Effector memory CD8-positive, alpha-beta T cell (primary cell): ENCODE results near the gene BBS9.

Source experiments
- ATAC-seq: fragments of 150-1000 bp; cut with Tn5 transposase; replicated peaks from 2 replicates; pipeline ENCODE4 v1.10.0; 2021; ENCODE audit warnings: mild to moderate bottlenecking, moderate library complexity
- DNase-seq, 3 experiments: peaks; one replicate each; pipeline ENCODE4 v3.0.0; 2021
- H3K27ac Mint-ChIP-seq, 2 donors: one replicate each; pipeline ENCODE4 v1.8.0; 2022; ENCODE audit warnings: mild to moderate bottlenecking in 2 of 2, mixed read lengths in 2 of 2, moderate library complexity in 2 of 2
- H3K27me3 Mint-ChIP-seq, 2 donors: one replicate each; pipeline ENCODE4 v1.8.0; 2022; ENCODE audit warnings: mixed read lengths in 2 of 2
- H3K36me3 Mint-ChIP-seq: one replicate; pipeline ENCODE4 v1.8.0; 2022; ENCODE audit warnings: mild to moderate bottlenecking, moderate library complexity, mixed read lengths; ENCODE audit not compliant: insufficient read depth
- H3K4me1 Mint-ChIP-seq, 2 donors: one replicate each; pipeline ENCODE4 v1.8.0; 2022; ENCODE audit warnings: low read depth in 2 of 2, mixed read lengths in 2 of 2
- H3K4me3 Mint-ChIP-seq, 2 donors: one replicate each; pipeline ENCODE4 v1.8.0; 2022; ENCODE audit warnings: mild to moderate bottlenecking in 2 of 2, mixed read lengths in 2 of 2, moderate library complexity in 2 of 2
- H3K9me3 Mint-ChIP-seq, 2 donors: one replicate each; pipeline ENCODE4 v1.8.0; 2022; ENCODE audit warnings: mixed read lengths in 2 of 2

The BBS9 gene

GRCh38 chr7:33107136-33108066 lies 22.0 kb upstream of the BBS9 start:
- peak; percentile 32 for ATAC-seq
- DNase-seq: peak; percentile 51 to 60 (median 54)
- Mint-ChIP-seq H3K4me1 (peaks cover 20 to 37% of the 10 kb centered on the region in 2 donors), H3K27me3 (peaks cover 6 to 18% of the 10 kb centered on the region in 2 donors), H3K9me3 (no peaks in the 10 kb centered on the region), H3K36me3 (peaks cover 12% of the 10 kb centered on the region), H3K4me3 (peak overlapping the region; percentile 81 to 86), H3K27ac (peak overlapping the region in 1 of 2 donors; percentile 82)

GRCh38 chr7:33108554-33109004 lies 20.8 kb upstream of the BBS9 start:
- peak; percentile 9 for ATAC-seq
- H3K27ac Mint-ChIP-seq: peak overlapping the region; percentile 68 to 82
- no peaks in the 10 kb centered on the region for H3K9me3 Mint-ChIP-seq
- H3K4me3 Mint-ChIP-seq: peak overlapping the region; percentile 81 to 86
- peaks cover 20 to 34% of the 10 kb centered on the region in 2 donors for H3K4me1 Mint-ChIP-seq
- peaks cover 13 to 27% of the 10 kb centered on the region in 2 donors for H3K27me3 Mint-ChIP-seq
- peaks cover under 1% of the 10 kb centered on the region for H3K36me3 Mint-ChIP-seq
- DNase-seq: peak in 2 of 3 experiments; percentile 4 to 7

- H3K36me3 Mint-ChIP-seq: no peaks in the 10 kb centered on the region
- DNase-seq (peak; percentile 66 to 76 (median 73)), ATAC-seq (peak; percentile 87)
- H3K4me3 Mint-ChIP-seq: peak within 1 kb of the TSS; percentile 81 to 86
- peaks cover 20 to 28% of the 10 kb centered on the region in 2 donors for H3K4me1 Mint-ChIP-seq
- no peaks in the 10 kb centered on the region for H3K9me3 Mint-ChIP-seq
- H3K27me3 Mint-ChIP-seq: peaks cover 18 to 33% of the 10 kb centered on the region in 2 donors
- peak within 1 kb of the TSS; percentile 68 to 82 for H3K27ac Mint-ChIP-seq
Observed at GRCh38 chr7:33109005-33109757, 20.2 kb upstream of the BBS9 start, which contains the start of gene RP9. RP9 (minus strand) TSS chr7:33109404; CDS start chr7:33109372, 32 bp downstream.

- Mint-ChIP-seq H3K27me3 (peaks cover 24 to 40% of the 10 kb centered on the region in 2 donors), H3K4me3 (peak overlapping the region; percentile 81 to 86), H3K27ac (no peak overlapping the region), H3K9me3 (no peaks in the 10 kb centered on the region), H3K36me3 (no peaks in the 10 kb centered on the region), H3K4me1 (peaks cover 18 to 26% of the 10 kb centered on the region in 2 donors)
- no peak for DNase-seq
- no peak for ATAC-seq
Observed at GRCh38 chr7:33109758-33110238, 19.6 kb upstream of the BBS9 start.

GRCh38 chr7:33111614-33112013 lies 17.8 kb upstream of the BBS9 start:
- H3K27ac Mint-ChIP-seq: no peak overlapping the region
- H3K4me3 Mint-ChIP-seq: no peak overlapping the region
- peaks cover 32 to 45% of the 10 kb centered on the region in 2 donors for H3K27me3 Mint-ChIP-seq
- no peaks in the 10 kb centered on the region for H3K9me3 Mint-ChIP-seq
- no peaks in the 10 kb centered on the region for H3K36me3 Mint-ChIP-seq
- DNase-seq (no peak), ATAC-seq (no peak)
- peaks cover 12 to 15% of the 10 kb centered on the region in 2 donors for H3K4me1 Mint-ChIP-seq

- H3K36me3 Mint-ChIP-seq: no peaks in the 10 kb centered on the region
- H3K27me3 Mint-ChIP-seq: peaks cover 58 to 70% of the 10 kb centered on the region in 2 donors
- H3K27ac Mint-ChIP-seq: no peak overlapping the region
- no peaks in the 10 kb centered on the region for H3K4me1 Mint-ChIP-seq
- DNase-seq (no peak), ATAC-seq (no peak)
- peaks cover 4 to 11% of the 10 kb centered on the region in 2 donors for H3K9me3 Mint-ChIP-seq
- no peak overlapping the region for H3K4me3 Mint-ChIP-seq
Observed at GRCh38 chr7:33114976-33115375, 14.4 kb upstream of the BBS9 start.

- peaks cover 66 to 68% of the 10 kb centered on the region in 2 donors for H3K27me3 Mint-ChIP-seq
- DNase-seq: no peak
Observed at GRCh38 chr7:33118383-33118782, 11.0 kb upstream of the BBS9 start.

GRCh38 chr7:33127085-33127484 lies 2.3 kb upstream of the BBS9 start:
- no peak overlapping the region for H3K4me3 Mint-ChIP-seq
- ATAC-seq (no peak), DNase-seq (no peak)
- peaks cover 17 to 21% of the 10 kb centered on the region in 2 donors for H3K4me1 Mint-ChIP-seq
- H3K9me3 Mint-ChIP-seq: no peaks in the 10 kb centered on the region
- H3K27me3 Mint-ChIP-seq: peaks cover 5 to 7% of the 10 kb centered on the region in 2 donors
- peaks cover 8% of the 10 kb centered on the region for H3K36me3 Mint-ChIP-seq
- H3K27ac Mint-ChIP-seq: no peak overlapping the region

More at GRCh38 chr7:33118383-33118782, 11.0 kb upstream of the BBS9 start:
- H3K9me3 Mint-ChIP-seq: peaks cover 4 to 11% of the 10 kb centered on the region in 2 donors
- no peaks in the 10 kb centered on the region for H3K4me1 Mint-ChIP-seq
- ATAC-seq: no peak
- H3K36me3 Mint-ChIP-seq: no peaks in the 10 kb centered on the region
- H3K4me3 Mint-ChIP-seq: no peak overlapping the region
- H3K27ac Mint-ChIP-seq: no peak overlapping the region

GRCh38 chr7:33128631-33128989 lies 754 bp upstream of the BBS9 start:
- ATAC-seq: no peak
- peaks cover 8% of the 10 kb centered on the region for H3K36me3 Mint-ChIP-seq
- H3K4me1 Mint-ChIP-seq: peaks cover 17 to 27% of the 10 kb centered on the region in 2 donors
- H3K9me3 Mint-ChIP-seq: no peaks in the 10 kb centered on the region
- DNase-seq: no peak
- H3K27me3 Mint-ChIP-seq: no peaks in the 10 kb centered on the region
- peak overlapping the region; percentile 93 for H3K27ac Mint-ChIP-seq
- peak overlapping the region; percentile 96 to 98 for H3K4me3 Mint-ChIP-seq

- no peak for DNase-seq
- ATAC-seq: peak; percentile 5
- peaks cover 8% of the 10 kb centered on the region for H3K36me3 Mint-ChIP-seq
- no peaks in the 10 kb centered on the region for H3K9me3 Mint-ChIP-seq
- H3K27ac Mint-ChIP-seq: peak overlapping the region; percentile 93
- peak overlapping the region; percentile 96 to 98 for H3K4me3 Mint-ChIP-seq
- H3K27me3 Mint-ChIP-seq: no peaks in the 10 kb centered on the region
- peaks cover 17 to 27% of the 10 kb centered on the region in 2 donors for H3K4me1 Mint-ChIP-seq
Observed at GRCh38 chr7:33129806-33130153, 416 bp downstream of the BBS9 start.

- H3K27me3 Mint-ChIP-seq: no peaks in the 10 kb centered on the region
- H3K27ac Mint-ChIP-seq: peak overlapping the region; percentile 93
- H3K4me1 Mint-ChIP-seq: peaks cover 20 to 27% of the 10 kb centered on the region in 2 donors
- peak overlapping the region; percentile 96 to 98 for H3K4me3 Mint-ChIP-seq
- DNase-seq (no peak), ATAC-seq (no peak)
- peaks cover 8% of the 10 kb centered on the region for H3K36me3 Mint-ChIP-seq
- H3K9me3 Mint-ChIP-seq: no peaks in the 10 kb centered on the region
Observed at GRCh38 chr7:33130184-33130583, 820 bp downstream of the BBS9 start.

GRCh38 chr7:33137103-33137502 lies 7.7 kb downstream of the BBS9 start:
- no peak for DNase-seq
- ATAC-seq: no peak
- H3K27me3 Mint-ChIP-seq: no peaks in the 10 kb centered on the region
- peaks cover 6 to 21% of the 10 kb centered on the region in 2 donors for H3K4me1 Mint-ChIP-seq
- no peaks in the 10 kb centered on the region for H3K36me3 Mint-ChIP-seq
- no peak overlapping the region for H3K4me3 Mint-ChIP-seq
- H3K9me3 Mint-ChIP-seq: no peaks in the 10 kb centered on the region
- no peak overlapping the region for H3K27ac Mint-ChIP-seq

GRCh38 chr7:33142585-33142984 lies 13.2 kb downstream of the BBS9 start:
- DNase-seq (no peak), ATAC-seq (no peak)
- Mint-ChIP-seq H3K9me3 (peaks cover 0 to 4% of the 10 kb centered on the region in 2 donors), H3K36me3 (peaks cover 4% of the 10 kb centered on the region), H3K27ac (no peak overlapping the region), H3K4me3 (no peak overlapping the region), H3K27me3 (no peaks in the 10 kb centered on the region), H3K4me1 (peaks cover 10 to 20% of the 10 kb centered on the region in 2 donors)
